Measurements from ENCODE around the gene GRPR. TPM values are rescaled to one million over a fixed set of nuclear protein-coding genes. Genes with fewer than 3 reads are reported as not detected.

The GRPR gene
- total and polyA plus RNA-seq, 4 donors, result 0.08 TPM; not detected in 3

DNA sequence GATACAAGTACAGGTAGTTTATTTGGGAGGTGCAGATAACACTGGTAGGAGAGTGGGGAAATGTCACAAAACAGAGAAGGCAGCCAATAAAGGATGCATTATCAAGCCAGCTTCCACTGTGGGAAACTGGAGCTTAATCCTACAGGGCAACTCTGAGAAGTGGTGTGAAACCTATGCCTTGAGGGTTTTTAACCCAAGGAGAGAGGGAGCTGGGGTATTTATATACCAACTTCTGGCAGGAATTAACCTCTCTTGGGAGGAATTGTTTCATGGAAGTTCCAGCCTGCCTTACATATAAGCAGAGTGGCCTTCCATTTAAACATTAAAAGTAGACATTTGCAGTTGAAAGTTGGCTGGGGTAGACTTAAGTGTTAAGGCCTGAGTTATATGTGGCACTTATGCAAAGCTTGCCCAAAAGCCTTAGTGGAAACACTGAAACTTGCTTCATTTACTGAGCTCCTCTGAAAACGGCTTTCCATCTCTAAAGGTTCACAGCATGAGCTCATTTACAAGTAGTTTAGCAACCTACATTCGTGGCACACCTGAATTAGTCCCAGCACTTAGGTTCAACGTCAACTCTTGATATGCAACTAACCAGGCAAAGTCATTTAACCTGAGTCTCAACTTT, 63.1 kb downstream of the GRPR start:
- 63% methylated on average over 3 of the region's 3 CpGs for WGBS
- Histone ChIP-seq H3K4me1 (ENCODE audit: control insufficient read depth in 4 of 4, insufficient read depth in 4 of 4, low read length in 3 of 4) (peaks cover 0 to 4% (median 1%) of the 10 kb centered on the region in 4 donors), H3K9me3 (ENCODE audit: control insufficient read depth in 4 of 4, low read length in 3 of 4) (no peaks in the 10 kb centered on the region), H3K27me3 (ENCODE audit: control insufficient read depth in 4 of 4, insufficient read depth in 4 of 4, low read length in 3 of 4) (no peaks in the 10 kb centered on the region), H3K36me3 (ENCODE audit: control insufficient read depth in 4 of 4, insufficient read depth in 3 of 4, low read depth in 1 of 4, low read length in 3 of 4) (no peaks in the 10 kb centered on the region), H3K9ac (ENCODE audit: low read depth in 1 of 2, low read length in 2 of 2) (no peak overlapping the region), H3K27ac (ENCODE audit: low read depth in 1 of 2, low read length in 2 of 2) (no peak overlapping the region), H3K4me3 (ENCODE audit: low read depth in 1 of 3, low read length in 3 of 3) (no peak overlapping the region)
- TF ChIP-seq ZBTB33 (IDR thresholded peaks at IDR 0.05) (no peak), TAF1 (conservative IDR thresholded peaks at IDR 0.05) (no peak), FOXA1 (IDR thresholded peaks at IDR 0.05) (no peak), HNF4G (IDR thresholded peaks at IDR 0.05) (no peak), JUND (IDR thresholded peaks at IDR 0.05) (no peak), GABPA (IDR thresholded peaks at IDR 0.05 in 1 of 2, conservative IDR thresholded peaks at IDR 0.05 in 1 of 2) (no peak), FOXA2 (IDR thresholded peaks at IDR 0.05) (no peak), RAD21 (IDR thresholded peaks at IDR 0.05) (no peak), NR2F2 (IDR thresholded peaks at IDR 0.05) (no peak), MAX (IDR thresholded peaks at IDR 0.05) (no peak)
- TF ChIP-seq, protein P1, sequence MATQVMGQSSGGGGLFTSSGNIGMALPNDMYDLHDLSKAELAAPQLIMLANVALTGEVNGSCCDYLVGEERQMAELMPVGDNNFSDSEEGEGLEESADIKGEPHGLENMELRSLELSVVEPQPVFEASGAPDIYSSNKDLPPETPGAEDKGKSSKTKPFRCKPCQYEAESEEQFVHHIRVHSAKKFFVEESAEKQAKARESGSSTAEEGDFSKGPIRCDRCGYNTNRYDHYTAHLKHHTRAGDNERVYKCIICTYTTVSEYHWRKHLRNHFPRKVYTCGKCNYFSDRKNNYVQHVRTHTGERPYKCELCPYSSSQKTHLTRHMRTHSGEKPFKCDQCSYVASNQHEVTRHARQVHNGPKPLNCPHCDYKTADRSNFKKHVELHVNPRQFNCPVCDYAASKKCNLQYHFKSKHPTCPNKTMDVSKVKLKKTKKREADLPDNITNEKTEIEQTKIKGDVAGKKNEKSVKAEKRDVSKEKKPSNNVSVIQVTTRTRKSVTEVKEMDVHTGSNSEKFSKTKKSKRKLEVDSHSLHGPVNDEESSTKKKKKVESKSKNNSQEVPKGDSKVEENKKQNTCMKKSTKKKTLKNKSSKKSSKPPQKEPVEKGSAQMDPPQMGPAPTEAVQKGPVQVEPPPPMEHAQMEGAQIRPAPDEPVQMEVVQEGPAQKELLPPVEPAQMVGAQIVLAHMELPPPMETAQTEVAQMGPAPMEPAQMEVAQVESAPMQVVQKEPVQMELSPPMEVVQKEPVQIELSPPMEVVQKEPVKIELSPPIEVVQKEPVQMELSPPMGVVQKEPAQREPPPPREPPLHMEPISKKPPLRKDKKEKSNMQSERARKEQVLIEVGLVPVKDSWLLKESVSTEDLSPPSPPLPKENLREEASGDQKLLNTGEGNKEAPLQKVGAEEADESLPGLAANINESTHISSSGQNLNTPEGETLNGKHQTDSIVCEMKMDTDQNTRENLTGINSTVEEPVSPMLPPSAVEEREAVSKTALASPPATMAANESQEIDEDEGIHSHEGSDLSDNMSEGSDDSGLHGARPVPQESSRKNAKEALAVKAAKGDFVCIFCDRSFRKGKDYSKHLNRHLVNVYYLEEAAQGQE (IDR thresholded peaks at IDR 0.05), result no peak
- DNase-seq (ENCODE audit: low spot score), result no peak

DNA sequence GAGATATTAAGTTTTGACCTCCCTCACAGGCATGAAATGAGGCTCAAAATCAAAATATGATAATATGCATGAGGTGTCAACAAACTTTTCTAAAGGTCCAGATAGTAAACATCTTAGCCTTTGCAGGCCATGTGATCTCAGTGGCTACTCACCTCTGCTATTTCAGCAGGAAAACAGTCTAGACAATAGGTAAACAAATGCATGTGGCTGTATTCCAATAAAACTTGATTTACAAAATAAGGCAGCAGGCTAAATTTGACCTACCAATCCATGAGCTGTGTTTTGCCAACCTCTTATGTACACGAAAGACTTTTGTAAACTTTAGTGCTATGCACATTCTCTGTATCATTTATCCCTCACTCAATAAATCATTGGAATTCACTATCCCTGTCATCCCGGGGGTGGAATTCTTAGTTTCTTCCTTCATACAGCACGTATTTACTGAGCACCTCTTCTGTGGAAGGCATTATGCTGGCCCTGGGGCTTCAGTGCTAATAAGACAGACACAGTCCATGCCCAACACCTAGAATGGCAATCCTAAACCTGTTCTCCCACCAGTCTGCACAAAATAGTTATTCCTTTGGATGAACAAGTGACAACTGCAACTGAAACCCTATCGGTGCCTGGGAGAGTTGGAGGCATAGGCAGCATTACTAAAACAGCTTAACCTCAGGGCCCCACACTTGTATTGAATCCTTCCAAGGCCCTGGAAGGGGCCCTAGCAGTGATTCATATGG, 63.8 kb downstream of the GRPR start:
- Histone ChIP-seq H3K36me3 (ENCODE audit: control insufficient read depth in 4 of 4, insufficient read depth in 3 of 4, low read depth in 1 of 4, low read length in 3 of 4) (no peaks in the 10 kb centered on the region), H3K9ac (ENCODE audit: low read depth in 1 of 2, low read length in 2 of 2) (no peak overlapping the region), H3K4me3 (ENCODE audit: low read depth in 1 of 3, low read length in 3 of 3) (no peak overlapping the region), H3K27me3 (ENCODE audit: control insufficient read depth in 4 of 4, insufficient read depth in 4 of 4, low read length in 3 of 4) (no peaks in the 10 kb centered on the region), H3K27ac (ENCODE audit: low read depth in 1 of 2, low read length in 2 of 2) (no peak overlapping the region), H3K4me1 (ENCODE audit: control insufficient read depth in 4 of 4, insufficient read depth in 4 of 4, low read length in 3 of 4) (peaks cover 0 to 4% (median 1%) of the 10 kb centered on the region in 4 donors), H3K9me3 (ENCODE audit: control insufficient read depth in 4 of 4, low read length in 3 of 4) (no peaks in the 10 kb centered on the region)
- 44% methylated on average over 4 of the region's 4 CpGs for WGBS
- DNase-seq (ENCODE audit: low spot score), result no peak
- no peak for TF ChIP-seq GABPA (IDR thresholded peaks at IDR 0.05 in 1 of 2, conservative IDR thresholded peaks at IDR 0.05 in 1 of 2)
- TF ChIP-seq JUND (IDR thresholded peaks at IDR 0.05), result no peak
- no peak for TF ChIP-seq HNF4A (conservative IDR thresholded peaks at IDR 0.05)
- TF ChIP-seq HNF4G (IDR thresholded peaks at IDR 0.05), result no peak
- no peak for TF ChIP-seq NR2F2 (IDR thresholded peaks at IDR 0.05)
- no peak for TF ChIP-seq MAX (IDR thresholded peaks at IDR 0.05)
- TF ChIP-seq RXRA (IDR thresholded peaks at IDR 0.05), result no peak
- no peak for TF ChIP-seq ATF3 (IDR thresholded peaks at IDR 0.05)
- TF ChIP-seq EGR1 (IDR thresholded peaks at IDR 0.05; ENCODE audit: low read depth in 2 of 2), result no peak
- no peak for TF ChIP-seq SP1 (IDR thresholded peaks at IDR 0.05)
- TF ChIP-seq, protein P2, sequence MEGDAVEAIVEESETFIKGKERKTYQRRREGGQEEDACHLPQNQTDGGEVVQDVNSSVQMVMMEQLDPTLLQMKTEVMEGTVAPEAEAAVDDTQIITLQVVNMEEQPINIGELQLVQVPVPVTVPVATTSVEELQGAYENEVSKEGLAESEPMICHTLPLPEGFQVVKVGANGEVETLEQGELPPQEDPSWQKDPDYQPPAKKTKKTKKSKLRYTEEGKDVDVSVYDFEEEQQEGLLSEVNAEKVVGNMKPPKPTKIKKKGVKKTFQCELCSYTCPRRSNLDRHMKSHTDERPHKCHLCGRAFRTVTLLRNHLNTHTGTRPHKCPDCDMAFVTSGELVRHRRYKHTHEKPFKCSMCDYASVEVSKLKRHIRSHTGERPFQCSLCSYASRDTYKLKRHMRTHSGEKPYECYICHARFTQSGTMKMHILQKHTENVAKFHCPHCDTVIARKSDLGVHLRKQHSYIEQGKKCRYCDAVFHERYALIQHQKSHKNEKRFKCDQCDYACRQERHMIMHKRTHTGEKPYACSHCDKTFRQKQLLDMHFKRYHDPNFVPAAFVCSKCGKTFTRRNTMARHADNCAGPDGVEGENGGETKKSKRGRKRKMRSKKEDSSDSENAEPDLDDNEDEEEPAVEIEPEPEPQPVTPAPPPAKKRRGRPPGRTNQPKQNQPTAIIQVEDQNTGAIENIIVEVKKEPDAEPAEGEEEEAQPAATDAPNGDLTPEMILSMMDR (IDR thresholded peaks at IDR 0.05; ENCODE audit: low read depth, low read length, missing input control), result no peak
- TF ChIP-seq RAD21 (IDR thresholded peaks at IDR 0.05), result no peak
- TF ChIP-seq, protein P1 (IDR thresholded peaks at IDR 0.05), result no peak
- no peak for TF ChIP-seq YY1 (IDR thresholded peaks at IDR 0.05)
- no peak for TF ChIP-seq FOXA2 (IDR thresholded peaks at IDR 0.05)
- no peak for TF ChIP-seq FOXA1 (IDR thresholded peaks at IDR 0.05)
- TF ChIP-seq TAF1 (conservative IDR thresholded peaks at IDR 0.05), result no peak
